HG02763 (cell line): ENCODE results near the gene MICAL3.

Experiments used
- ATAC-seq: cut with Tn5 transposase; IDR thresholded peaks from one replicate; pipeline ENCODE4 v1.9.1; 2021; ENCODE audit warnings: mild to moderate bottlenecking, moderate library complexity; ENCODE audit not compliant: unreplicated experiment

MICAL3 gene

DNA sequence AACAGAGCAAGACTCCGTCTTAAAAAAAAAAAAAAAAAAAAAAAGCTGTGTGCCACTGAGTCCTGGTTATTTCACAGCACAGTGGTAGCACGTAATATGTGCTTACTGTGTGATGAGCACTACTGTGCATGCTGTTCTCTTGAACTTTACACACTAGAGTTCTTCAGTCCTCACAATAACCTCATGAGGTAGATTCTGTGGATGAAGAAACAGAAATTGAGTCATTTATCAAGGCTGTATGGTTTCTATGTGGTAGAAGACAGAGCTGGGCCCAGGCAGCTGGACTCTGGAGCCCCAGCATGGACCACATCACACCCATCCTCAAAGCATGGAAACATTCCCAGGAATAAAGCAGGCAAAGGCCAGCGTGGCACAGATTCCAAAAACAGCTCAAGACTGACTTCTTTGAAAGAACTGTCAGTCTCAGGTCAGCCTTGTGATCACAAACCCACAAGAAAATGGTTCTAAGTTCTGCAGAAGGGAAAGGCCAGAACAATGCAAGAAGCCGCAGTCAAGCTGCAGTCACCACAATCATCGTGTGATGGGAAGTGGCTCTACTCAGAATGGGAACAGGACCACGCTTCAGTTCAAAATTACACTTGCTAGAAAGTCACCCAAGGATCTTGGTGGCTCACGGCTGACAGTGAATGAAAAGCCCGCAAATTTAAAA, 49.5 kb downstream of the MICAL3 start:
- ATAC-seq: no peak

DNA sequence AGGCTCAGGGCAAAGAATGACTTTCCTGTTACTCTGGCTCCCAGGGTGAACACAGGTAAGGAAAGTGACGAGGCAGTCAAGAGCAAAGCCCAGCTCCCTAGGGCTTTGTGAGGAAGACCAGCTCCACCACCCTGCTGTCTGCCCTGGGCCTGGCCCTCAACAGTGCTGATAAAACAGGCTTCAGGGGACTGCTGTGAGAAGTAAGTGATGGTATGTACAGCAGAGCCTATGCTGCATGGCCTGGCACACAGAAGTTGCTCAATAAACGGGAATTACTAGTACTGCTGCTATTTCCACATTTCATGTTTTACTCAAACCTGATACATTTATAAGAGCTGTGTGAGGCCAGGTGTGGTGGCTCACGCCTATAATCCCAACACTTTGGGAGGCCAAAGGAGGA, 50.3 kb downstream of the MICAL3 start:
- ATAC-seq: no peak

DNA sequence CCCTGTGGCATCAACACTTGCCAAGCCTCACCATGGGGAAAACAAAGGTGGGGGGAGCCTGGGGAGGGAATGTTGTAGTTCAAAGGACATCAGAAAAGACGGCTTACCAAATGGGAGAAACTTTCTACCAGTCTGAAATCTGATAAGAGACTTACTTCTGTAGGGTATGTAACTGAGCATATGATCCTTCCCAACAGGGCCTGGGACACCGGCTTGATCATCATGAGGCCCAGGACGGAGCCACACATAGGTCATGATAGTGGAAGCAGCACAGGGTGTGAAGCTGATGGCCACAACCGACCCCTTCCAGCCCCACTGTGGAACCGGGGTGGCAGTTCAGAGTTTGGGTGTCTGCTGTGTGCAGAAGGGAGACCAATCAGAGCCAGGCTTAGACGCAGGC, 51.1 kb downstream of the MICAL3 start:
- ATAC-seq: no peak

DNA sequence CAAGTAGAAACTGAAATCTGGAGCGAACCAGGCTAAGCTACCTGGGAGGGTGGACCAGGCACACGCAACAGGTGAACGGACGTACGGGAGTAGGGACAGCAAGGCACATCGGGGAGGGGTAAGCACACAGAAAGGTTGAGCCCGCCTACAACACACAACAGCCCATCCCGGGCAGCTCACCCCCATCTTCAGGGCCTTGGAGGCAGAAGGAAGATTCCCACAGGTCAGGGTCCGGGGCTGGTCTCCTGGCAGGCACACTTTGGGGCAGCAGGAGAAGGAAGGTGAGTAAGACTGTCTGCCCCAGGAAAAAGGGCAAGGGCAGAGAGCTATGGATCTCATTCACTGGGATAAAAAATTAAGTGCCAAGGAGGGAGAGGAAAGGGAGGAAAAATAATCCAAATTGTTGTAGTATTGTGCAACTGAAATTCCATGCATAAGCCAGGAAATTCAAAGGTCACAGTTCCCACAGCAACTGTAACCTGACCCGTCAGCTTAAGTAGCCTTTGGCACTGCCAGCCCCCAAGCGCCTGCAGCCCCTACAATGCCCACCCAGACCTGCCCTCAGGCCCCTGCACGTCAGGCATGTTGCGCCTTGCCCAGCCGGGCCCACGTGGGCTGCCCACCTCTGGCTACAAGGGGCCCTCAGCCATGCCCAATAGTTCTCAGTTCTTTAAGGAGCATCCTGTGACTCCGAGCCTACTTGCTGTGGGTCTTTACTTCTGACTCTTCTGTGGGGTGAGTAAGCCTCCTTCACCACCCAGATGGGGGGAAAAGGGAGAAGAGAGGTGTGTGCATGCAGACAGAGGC, 51.8 kb downstream of the MICAL3 start:
- no peak for ATAC-seq

DNA sequence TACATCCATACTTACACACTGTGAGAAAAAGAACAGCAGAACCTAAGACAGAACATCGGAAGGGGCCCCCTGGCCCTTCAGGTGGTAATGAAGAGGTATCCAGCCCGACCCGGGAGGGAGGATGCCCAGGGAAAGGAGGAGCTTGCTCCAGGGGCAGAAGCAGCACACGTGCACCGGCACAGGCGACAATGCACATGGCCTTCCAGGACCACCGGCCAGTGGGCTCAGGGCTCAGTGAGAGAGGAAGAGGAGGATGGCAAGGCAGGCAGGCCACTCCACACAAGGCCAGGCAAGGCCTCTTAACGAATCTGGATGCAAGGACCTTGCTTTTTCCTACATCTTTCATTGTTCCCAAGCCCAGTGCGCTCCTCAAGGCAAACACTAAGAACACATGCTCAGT, 52.6 kb downstream of the MICAL3 start:
- ATAC-seq: no peak

DNA sequence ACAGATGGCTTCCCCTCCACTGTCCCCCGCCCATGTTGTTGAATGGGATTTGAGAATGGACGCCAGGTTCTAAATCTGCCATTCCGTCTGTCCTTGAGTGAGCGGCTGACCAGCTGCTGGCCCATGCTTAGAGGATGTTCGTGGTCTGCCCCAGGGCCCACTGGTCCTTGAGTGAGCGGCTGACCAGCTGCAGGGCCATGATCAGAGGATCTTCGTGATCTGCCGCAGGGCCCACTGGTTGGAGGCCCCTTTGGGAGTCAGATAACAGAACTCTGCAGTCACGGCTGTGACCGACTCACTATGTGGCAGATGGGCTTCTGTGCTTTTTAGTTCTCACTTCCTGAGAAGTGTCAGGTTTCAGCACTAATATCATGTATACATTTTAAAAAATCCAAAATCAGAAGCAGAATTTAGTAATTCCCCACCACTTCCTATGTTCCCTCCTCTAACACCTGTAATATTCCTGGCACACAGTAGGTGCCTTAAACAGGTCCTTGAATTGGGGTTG, 54.1 kb downstream of the MICAL3 start:
- no peak for ATAC-seq

DNA sequence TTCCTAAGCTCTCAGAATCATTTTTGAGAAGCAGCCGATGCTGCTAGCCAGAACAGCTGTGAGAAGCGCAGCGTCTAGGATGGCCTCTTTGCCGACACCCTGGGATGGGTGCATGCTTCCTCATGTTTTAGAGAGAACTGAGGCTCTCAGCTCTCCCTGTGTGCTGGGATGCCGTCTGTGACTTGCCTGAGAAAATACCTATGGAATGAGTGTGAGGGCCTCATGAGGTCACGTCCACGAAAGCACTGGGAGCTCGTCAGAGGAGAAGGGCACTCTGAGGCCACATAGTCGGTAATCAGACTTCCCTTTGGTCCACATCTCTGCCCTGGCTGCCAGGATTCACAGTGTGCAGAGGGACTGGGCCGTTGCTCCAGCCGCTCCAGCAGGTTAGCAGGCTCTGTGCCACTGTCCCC, 54.7 kb downstream of the MICAL3 start:
- no peak for ATAC-seq

DNA sequence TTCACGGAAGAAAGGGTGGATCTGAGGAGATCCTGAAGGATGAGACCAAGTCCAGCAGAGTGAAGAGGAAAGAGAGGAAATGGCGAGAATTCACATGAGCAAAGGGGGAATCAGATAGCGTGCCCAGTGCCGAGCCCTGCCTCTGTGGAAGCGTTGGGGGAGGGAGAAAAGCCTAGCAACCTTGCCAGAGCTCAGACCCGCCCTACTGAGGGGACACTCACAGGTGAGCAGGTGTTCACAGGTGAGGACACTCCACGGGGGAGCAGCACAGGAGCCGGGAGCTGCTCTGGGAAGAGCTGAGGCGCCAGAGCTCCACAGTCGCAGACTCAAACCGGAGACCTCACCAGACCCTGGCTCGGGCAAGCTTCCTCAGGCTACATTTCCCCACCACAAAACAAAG, 56.2 kb downstream of the MICAL3 start:
- ATAC-seq: no peak

DNA sequence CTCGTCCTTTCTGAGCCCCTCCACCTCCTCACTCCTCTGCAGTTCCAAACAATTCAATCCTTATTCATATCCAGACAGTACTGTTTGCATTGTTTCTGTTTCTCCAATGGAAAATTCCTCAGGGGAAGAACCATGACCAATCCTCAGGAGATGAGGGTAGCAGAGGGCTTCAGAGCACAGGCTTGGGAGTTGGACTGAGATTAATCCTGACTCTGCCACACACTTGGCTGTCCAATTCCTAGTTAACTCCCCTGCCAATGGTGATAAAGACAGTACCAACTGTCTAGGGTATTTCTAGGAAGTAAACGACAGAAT, 58.0 kb downstream of the MICAL3 start:
- no peak for ATAC-seq

DNA sequence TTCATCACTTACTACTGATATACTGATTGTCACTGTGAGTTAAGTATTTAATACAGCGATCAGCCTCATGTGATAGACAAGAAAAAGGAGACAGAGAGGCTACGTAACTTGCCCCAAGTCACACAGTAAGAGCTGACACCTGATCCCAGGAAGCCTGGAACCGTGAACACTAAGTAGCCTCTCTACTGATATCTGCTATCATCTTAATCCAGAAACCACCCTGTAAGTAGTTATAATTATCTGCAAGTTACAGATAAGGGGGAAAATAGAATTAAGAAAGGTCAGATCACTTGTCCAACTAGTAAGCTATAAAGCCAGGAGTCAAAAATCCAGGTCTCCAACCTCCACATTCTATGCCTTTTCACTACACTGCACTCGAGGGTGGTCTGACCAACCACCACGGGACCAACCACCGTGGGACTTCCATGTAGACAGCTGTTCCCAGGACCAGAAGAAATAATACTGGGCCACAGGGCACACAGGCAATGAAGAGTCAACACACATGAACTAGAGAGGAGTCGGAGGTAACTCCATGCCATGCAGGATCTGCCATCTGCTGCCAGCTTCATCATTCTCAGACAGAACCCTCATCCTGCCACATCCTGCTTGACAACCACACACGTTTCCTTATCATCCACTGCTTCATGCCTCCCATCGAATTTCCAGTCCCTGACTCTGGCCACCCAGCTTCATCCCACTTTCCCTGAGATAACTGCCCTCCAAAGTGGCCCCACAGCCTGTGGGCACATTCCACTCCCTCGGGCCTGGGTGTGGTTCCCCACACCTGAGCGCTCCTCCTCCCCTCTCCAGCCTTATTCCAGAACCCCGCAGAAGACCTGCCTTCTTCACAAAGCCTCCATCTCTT, 58.6 kb downstream of the MICAL3 start:
- no peak for ATAC-seq

DNA sequence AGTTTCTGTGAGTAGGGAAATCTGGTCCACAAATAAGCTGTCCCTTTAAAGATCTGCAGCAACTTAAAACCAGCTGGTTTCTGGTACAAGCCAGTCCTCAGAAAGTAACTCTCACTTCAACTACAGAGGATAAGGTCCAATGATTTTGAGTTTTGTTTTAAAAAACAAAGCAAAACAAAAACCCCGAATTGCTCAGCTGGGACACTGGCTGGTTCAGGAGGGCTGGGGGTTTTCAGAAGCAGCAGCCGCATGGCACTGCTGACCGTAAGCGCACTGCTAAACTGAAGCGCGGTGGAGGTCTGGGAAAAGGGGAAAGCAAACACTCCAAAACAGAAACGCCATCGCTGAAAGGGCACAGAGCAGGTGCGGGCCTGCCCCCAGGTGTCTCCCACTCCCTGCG, 59.7 kb downstream of the MICAL3 start:
- ATAC-seq: peak; percentile 78

DNA sequence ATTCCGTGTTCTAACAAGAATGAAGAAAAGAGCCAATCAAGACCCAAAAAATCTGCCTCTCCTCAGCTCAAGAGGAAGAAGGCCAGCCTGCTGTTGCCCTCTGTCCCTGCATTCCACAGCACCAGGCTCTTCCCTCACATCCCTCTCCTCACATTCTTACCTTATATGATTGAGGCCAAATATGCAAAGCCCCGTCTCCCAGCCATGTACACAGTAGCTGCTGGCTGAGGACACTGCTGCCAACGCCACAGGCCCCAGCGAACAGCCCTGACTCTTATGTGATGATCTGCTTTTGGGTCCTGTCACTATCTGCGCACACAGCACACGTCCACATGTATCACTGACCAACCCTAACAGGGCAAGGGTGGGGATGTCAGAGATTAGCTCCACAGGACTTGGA, 60.2 kb downstream of the MICAL3 start:
- peak; percentile 17 for ATAC-seq

DNA sequence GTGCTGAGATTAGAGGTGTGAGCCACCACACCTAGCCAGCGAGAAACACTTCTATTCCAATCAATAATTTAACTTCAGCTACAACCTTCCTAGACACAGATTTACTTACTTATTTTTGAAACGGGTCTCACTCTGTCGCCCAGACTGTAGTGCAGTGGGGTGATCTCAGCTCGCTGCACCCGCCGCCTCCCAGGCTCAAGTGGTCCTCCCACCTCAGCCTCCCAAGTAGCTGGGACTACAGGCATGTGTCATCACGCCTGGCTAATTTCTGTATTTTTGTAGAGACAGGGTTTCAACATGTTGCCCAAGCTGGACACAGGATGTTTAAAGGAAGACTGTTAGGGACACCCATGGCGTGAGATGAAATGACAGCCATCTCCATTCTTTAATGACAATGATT, 61.3 kb downstream of the MICAL3 start:
- no peak for ATAC-seq

DNA sequence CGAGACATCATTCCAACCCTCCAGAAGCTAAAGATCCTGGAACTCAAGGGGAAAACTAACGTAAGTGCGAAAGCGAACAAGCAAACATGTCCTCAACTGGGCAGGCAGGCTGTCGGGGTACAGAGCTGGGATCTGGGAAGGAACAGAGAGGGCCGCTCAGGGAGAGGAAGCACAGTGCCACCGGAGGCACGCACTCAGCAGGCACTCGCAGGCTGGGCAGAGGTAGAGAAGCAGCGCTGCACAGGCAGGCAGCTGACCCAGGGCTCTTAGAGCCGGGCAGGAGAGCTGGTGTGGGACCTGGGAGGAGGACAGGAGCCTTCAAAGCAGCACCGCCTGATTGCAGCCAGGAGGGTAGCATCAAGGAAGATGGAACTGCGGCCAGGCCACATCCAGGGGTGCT, 62.2 kb downstream of the MICAL3 start:
- ATAC-seq: no peak

DNA sequence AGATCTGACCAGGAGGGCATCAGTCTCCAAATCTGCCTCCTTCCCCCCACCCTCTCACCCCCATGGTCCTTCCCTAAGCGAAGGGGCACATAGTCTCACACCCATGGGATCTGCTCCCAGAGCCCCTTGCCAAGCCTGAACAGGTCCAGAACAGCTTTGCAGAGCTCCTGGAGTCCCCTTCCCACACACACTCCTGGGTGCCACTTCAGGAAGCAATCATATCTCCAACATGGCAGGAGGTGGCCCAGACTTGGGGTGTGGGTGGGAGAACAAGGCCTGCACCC, 63.0 kb downstream of the MICAL3 start:
- ATAC-seq: no peak

DNA sequence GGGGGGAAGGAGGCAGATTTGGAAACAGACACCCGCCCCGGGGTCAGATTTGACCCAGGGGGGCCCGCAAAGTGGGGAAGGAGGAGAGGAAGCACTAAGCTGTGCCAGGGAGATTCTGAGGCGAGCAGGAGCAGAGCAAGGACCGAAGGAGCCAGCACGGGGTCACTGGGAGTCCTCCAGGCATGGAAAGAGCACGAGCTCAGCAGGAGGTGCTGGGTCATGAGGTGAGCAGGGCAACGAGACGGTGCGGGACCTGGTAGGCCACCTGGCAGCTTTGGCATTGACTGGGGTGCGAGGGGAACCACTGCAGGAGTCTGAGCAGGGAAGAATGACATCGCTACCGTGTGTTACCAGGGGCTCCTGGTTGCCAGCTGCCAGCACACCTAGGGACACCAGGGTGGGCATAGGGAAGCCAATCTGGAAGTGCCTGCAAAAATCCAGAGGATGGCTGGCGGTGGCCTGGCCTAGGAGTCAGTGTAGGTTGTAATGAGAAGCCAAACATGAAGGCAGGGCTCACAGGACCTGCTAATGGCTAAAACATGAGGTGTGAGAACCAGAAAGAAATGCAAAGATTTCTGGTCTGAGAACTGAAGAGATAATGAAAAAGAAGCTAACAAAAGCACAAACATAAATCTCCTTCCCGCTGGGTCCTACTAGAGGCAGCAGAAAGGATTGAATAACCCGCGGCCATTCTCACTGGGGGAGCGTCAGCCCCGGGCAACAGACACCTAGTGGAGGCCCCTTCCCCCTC, 63.5 kb downstream of the MICAL3 start:
- ATAC-seq: no peak

DNA sequence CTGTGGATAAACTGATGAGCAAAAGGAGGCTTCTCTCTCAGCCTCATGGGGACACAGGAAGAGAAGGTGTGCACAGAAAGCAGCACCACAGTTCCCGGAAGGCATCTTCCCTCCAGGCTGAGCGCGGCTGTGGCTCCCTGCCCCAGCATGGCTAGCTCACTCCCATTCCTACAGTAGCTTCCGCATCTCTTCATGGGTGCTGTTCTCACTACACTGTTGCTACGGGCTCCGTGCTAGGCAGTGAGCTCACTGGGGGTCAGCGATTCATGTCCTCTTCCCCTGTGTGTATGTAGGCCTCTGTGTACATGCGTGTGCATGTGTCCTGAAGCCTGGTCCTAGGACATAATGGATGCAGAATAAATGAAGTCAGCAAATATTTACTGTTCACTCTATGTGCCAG, 64.3 kb downstream of the MICAL3 start:
- ATAC-seq: no peak

DNA sequence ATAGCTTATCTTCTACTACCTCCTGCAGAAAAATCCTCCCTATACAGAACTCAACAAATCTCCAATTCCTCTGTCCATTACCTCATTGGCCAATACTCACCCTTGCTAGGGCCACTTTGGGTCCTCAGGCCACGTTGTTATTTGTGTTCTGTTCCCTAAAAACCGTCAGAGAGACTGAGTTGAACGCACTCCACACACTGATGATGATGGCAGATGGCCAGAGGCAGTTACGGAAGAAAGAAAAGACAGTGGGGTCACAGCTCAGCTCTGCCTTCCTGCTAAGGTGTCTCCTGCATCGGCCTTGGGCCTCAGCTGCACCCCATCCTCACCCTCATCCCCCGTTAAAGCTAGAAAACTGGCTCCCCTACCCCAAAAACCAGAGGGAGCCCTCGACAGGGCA, 66.2 kb downstream of the MICAL3 start:
- no peak for ATAC-seq

DNA sequence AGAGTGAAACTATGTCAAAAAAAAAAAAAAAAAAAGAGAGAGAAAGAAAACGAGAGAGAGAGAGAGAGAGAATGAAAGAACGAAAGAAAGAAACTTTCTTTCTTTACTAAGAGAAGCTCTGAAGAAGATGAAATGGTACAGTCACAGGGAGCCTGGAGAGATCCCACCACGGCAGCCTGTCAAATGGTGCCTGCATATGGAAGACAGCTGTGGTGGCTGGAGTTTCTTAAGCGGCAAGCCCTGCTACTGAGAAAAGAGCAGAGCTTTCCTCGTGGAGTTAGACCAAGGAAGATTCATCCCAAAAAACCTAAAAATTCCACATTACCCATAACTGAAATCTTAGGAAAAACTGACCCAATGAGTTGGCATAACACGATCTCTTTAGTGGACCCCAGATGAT, 66.7 kb downstream of the MICAL3 start:
- ATAC-seq: no peak

DNA sequence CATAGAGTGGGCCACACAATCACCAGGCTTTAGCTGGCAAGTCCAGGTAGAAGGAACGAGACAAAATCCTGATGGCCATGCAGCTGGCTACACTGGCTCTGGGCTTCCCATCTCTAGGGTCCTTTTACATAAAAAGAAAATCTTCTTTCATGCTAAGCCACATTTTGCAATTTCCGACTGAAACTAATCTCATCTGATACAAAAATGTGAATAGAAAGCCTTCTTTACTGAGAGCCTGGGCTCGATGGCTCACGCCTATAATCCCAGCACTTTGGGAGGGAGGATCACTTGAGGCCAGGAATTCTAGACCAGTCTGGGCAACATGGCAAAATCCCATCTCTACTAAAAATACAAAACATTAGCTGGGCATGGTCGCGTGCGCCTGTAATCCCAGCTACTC, 67.2 kb downstream of the MICAL3 start:
- no peak for ATAC-seq

DNA sequence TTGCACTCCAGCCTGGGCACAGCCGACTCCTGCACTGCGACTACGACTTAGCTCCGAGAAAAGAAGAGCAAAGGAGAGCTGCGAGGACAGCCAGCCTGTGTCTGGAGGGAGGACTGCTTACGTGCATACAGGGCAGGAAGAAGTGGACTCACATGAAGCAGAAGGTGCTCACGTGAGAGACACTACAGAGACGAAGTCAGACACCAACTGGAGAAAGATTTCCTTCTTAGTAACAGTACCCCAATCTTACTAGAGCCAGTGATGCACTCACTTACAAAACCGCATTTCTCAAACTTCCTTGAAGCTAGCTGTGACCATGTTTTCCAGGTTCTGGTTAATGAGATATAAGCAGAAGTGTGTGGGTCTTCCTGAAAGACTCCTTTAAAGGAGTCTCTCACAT, 67.7 kb downstream of the MICAL3 start:
- ATAC-seq: no peak
